Aorta (tissue), 5 donors: ENCODE measurements around the gene STRIP2. TPM values are rescaled to one million over a fixed set of nuclear protein-coding genes. Genes with fewer than 3 reads are reported as not detected.
"Not testable (repeated sequence)": the region's sequence is repeated elsewhere in the genome, so short reads cannot be mapped to it uniquely, and the experiment has no call there.

ENCODE experiments used
- ATAC-seq: fragments of 200-7000 bp; cut with Tn5 transposase; one replicate; pipeline ENCODE4 v1.9.1; 2022; ENCODE audit warnings: moderate library complexity; ENCODE audit not compliant: low FRiP score
- DNase-seq, 2 donors: peaks; one replicate each; pipeline ENCODE4 v3.0.0-alpha.2; 2020
- H3K27ac ChIP-seq, 2 donors: one replicate each; pipeline ENCODE4 v1.5.1; 2013; ENCODE audit warnings: low read length in 2 of 2, mild to moderate bottlenecking in 2 of 2, moderate library complexity in 2 of 2, control low read depth in 1 of 2, inconsistent platforms in 1 of 2, low read depth in 1 of 2
- H3K27me3 ChIP-seq, 2 donors: one replicate each; pipeline ENCODE4 v1.6.1; 2013; ENCODE audit warnings: control low read depth in 1 of 2, low read length in 1 of 2, mild to moderate bottlenecking in 1 of 2, moderate library complexity in 1 of 2; ENCODE audit not compliant: insufficient read depth in 2 of 2, control insufficient read depth in 1 of 2
- H3K36me3 ChIP-seq, 2 donors: one replicate each; pipeline ENCODE4 v1.6.1; 2013; ENCODE audit warnings: control low read depth in 1 of 2, low read length in 1 of 2, mild to moderate bottlenecking in 1 of 2; ENCODE audit not compliant: insufficient read depth in 2 of 2, control insufficient read depth in 1 of 2
- H3K4me1 ChIP-seq, 2 donors: one replicate each; pipeline ENCODE4 v1.6.1; 2013; ENCODE audit warnings: low read length in 2 of 2, control low read depth in 1 of 2, mild to moderate bottlenecking in 1 of 2, moderate library complexity in 1 of 2; ENCODE audit not compliant: insufficient read depth in 2 of 2, control insufficient read depth in 1 of 2
- H3K4me3 ChIP-seq, 2 donors: one replicate each; pipeline ENCODE4 v1.5.1; 2013; ENCODE audit warnings: low read length in 2 of 2, control low read depth in 1 of 2, mild to moderate bottlenecking in 1 of 2
- H3K9me3 ChIP-seq: one replicate; pipeline ENCODE4 v1.6.1; 2013; ENCODE audit warnings: mild to moderate bottlenecking, low read length; ENCODE audit not compliant: control insufficient read depth
- WGBS, 2 donors: extraction: QIAGEN DNeasy Blood & Tissue Kit; methylation state at CpG; one replicate each; pipeline ENCODE4 v1.1.7; 2013; 5-methylcytosine and 5-hydroxymethylcytosine counted together
- intact Hi-C, 2 donors: fragments of 100-400 bp; cut with DNase I; formaldehyde crosslinking; loops; one replicate each; pipeline versions ENCODE4 v1.14.2 to v1.15.0; 2022
- polyA plus RNA-seq, 2 donors: library from polyadenylated mRNA; stranded (reverse); fragments of 200-250 nt; gene quantifications; one replicate each; pipeline ENCODE4 v1.2.3, GENCODE V29; 2013
- total RNA-seq, 2 donors: library from RNA; stranded (reverse); fragmentation: NEBNext Ultra II Directional; extraction: Animal tissue kit (Norgen Biotek cat#: 25700); gene quantifications; one replicate each; pipeline ENCODE4 v1.2.1, GENCODE V29; 2021
- donor health status: healthy with polysubstance abuse.
- donor health status: Bipolar disorder and iron deficiency.
- donor health status: DM: no; HTN: no; CAD: no.
- donor health status: DM: no; HTN: no; CAD: no.
- donor health status: DM: yes; HTN: yes; CAD: no.

The STRIP2 gene
- total and polyA plus RNA-seq, 4 donors: 0.10 to 1.3 (median 0.35) TPM

DNA sequence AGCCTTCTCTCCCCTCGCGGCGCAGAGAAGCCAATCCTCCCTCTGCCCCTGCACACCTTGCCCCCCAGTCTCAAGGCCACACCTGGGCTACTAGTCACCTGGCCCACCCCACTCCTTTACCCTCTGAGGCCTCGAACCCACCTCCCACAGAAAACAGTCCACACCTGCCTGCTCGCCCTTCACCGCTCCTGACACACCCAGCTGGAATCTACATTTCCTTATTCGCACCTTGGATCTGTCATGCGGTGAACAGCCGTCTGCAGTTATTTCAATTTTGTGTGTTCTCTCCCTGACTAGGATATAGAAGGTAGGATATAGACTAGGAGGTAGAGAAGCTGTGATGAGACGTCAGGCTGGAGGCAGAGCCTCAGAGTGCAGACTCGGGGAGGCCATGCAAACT, 97.5 kb downstream of the STRIP2 start:
- WGBS, 2 donors: 82 to 87% methylated on average over 11 of the region's 11 CpGs
- no peaks in the 10 kb centered on the region for H3K27me3 ChIP-seq
- H3K9me3 ChIP-seq: no peaks in the 10 kb centered on the region
- ATAC-seq: no peak
- H3K36me3 ChIP-seq: no peaks in the 10 kb centered on the region
- no peak overlapping the region for H3K27ac ChIP-seq
- DNase-seq: no peak
- H3K4me1 ChIP-seq: no peaks in the 10 kb centered on the region
- intact Hi-C loops: no loop called here
- H3K4me3 ChIP-seq: no peak overlapping the region

DNA sequence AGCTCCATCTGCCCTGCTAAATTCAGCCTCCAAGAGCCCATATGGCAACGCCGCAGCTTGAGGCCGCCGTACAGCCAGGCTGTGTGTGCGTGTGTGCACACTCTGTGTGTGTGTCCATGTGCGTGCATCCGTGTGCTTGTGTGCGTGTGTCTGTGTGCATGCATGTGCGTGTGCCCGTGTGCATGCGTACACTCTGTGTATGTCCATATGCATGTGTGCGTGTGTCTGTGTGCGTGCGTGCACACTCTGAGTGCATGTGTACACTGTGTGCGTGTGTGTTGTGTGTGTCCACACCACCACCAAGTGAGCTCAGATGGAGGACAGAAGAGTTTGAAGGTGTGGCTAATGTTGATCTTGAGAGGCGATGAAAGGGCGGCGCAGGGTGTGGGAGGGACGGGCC, 98.1 kb downstream of the STRIP2 start:
- Histone ChIP-seq H3K4me1 (no peaks in the 10 kb centered on the region), H3K27me3 (no peaks in the 10 kb centered on the region), H3K9me3 (no peaks in the 10 kb centered on the region), H3K36me3 (no peaks in the 10 kb centered on the region), H3K4me3 (no peak overlapping the region), H3K27ac (no peak overlapping the region)
- intact Hi-C loops: no loop called here
- DNase-seq (no peak), ATAC-seq (no peak)
- whole genome bisulfite sequencing, 2 donors: 91 to 95% methylated on average over 19 of the region's 19 CpGs

DNA sequence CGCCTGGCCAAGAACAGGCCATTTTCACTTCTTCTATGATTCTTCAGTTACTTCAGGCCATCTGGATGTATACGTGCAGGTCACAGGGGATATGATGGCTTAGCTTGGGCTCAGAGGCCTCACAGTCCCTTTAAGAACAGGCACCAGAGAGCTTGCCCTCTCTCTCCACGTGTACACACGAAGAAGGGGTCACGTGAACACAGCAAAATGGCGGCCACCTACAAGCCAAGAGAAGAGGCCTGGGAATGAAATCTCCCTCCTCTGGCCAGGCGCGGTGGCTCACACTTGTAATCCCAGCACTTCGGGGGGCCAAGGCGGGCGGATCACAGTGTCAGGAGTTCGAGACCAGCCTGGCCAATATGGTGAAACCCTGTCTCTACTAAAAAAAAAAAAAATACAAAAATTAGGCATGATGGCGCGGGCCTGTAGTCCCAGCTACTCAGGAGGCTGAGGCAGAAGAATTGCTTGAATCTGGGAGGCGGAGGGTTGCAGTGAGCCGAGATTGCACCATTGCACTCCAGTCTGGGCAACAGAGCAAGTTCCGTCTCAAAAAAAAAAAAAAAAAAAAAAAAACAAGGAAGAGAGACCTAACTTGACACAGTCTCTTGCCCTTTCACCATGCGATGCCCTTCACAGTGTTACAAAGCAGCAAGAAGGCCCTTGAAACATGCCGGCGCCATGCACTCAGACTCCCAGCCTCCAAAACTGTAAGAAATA, 100.5 kb downstream of the STRIP2 start:
- H3K36me3 ChIP-seq, DNase-seq, H3K9me3 ChIP-seq, H3K27me3 ChIP-seq, H3K4me1 ChIP-seq, H3K4me3 ChIP-seq, H3K27ac ChIP-seq, intact Hi-C loops, ATAC-seq: not testable (repeated sequence)
- 88 to 90% methylated on average over 19 to 20 of the region's 20 CpGs for WGBS, 2 donors

DNA sequence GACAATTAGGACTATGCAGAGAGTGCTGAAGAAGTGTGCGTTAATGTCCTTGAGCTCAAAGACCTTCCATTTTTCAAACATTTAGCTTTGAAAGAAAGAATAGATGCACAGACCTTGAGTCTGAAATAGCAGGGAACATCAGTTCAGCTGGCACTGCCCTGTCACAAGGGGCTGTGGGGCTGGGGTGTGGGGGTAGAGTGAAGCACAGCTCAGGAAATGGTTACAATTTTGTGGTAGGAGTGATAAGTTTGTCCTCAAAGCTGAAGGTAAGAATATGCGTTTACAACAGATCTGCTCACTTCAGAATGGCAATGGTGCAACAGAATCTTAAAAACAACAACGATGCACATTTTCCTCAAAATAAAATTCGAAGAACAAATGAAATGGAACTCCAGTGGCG, 101.7 kb downstream of the STRIP2 start:
- Histone ChIP-seq H3K27ac (no peak overlapping the region), H3K4me3 (no peak overlapping the region), H3K9me3 (peaks cover 1% of the 10 kb centered on the region), H3K27me3 (no peaks in the 10 kb centered on the region), H3K4me1 (no peaks in the 10 kb centered on the region), H3K36me3 (no peaks in the 10 kb centered on the region)
- 66 to 83% methylated on average over 5 of the region's 5 CpGs for WGBS, 2 donors
- ATAC-seq (no peak), DNase-seq (no peak)
- intact Hi-C loops: no loop called here

DNA sequence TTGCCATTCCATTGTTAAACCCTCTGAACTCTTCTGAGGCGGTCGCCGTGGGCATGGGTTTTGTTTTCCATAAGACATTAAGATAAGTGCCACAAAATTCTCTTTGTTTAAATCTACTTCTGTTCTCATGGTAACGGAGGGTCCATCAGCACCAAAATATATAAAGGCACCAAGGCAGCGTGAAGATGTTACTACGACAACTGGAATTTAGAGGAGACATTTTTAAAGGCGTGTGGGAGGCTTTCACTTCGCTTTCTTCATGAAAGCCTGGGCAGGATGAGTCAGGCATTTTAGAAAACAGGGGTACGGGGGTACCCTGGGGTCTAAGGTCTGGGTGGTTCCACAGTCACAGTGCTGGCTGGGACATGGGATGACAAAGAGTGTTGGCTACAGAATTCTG, 102.1 kb downstream of the STRIP2 start:
- Histone ChIP-seq H3K27ac (no peak overlapping the region), H3K4me3 (no peak overlapping the region)
- ATAC-seq: no peak

More for the DNA sequence above, 102.1 kb downstream of the STRIP2 start:
- WGBS, 2 donors: 67 to 70% methylated on average over 9 of the region's 9 CpGs
- Histone ChIP-seq H3K4me1 (no peaks in the 10 kb centered on the region), H3K9me3 (peaks cover 1% of the 10 kb centered on the region), H3K27me3 (no peaks in the 10 kb centered on the region), H3K36me3 (no peaks in the 10 kb centered on the region)
- intact Hi-C loops: no loop called here
- no peak for DNase-seq

Other genes with a start within 250 kb of the STRIP2 start
- 10 to 100 TPM in 1 of 2 donors, 1 to 10 TPM in 1; 7.6 to 17.6 TPM for gene SMO, start 245.8 kb upstream of the STRIP2 start, total RNA-seq
- gene SMO, start 245.8 kb upstream of the STRIP2 start, polyA plus RNA-seq: 10 to 100 TPM in 1 of 2 donors, 1 to 10 TPM in 1; 2.9 to 13.0 TPM
- gene AHCYL2, start 209.4 kb upstream of the STRIP2 start, total RNA-seq: 10 to 100 TPM; 12.0 to 19.9 TPM
- gene AHCYL2, start 209.4 kb upstream of the STRIP2 start, polyA plus RNA-seq: 1 to 10 TPM; 7.9 to 9.8 TPM
- not detected for gene SMKR1, start 68.1 kb downstream of the STRIP2 start, total RNA-seq
- gene SMKR1, start 68.1 kb downstream of the STRIP2 start, polyA plus RNA-seq: 1 to 10 TPM in 1 of 2 donors, not detected in 1; 1.6 TPM
- 10 to 100 TPM; 19.4 to 23.4 TPM for gene NRF1, start 177.3 kb downstream of the STRIP2 start, total RNA-seq
- 1 to 10 TPM; 4.9 to 9.2 TPM for gene NRF1, start 177.3 kb downstream of the STRIP2 start, polyA plus RNA-seq